Endothelial cell of umbilical vein (primary cell): ENCODE measurements around the gene ZMAT5.

Experiments
- CTCF ChIP-seq, 2 donors: IDR thresholded peaks; 1 replicate in 1 of 2; 2 replicates in 1 of 2; pipeline ENCODE4 v1.5.1; 2011; ENCODE audit warnings: low read length in 2 of 2, mild to moderate bottlenecking in 2 of 2, moderate library complexity in 2 of 2, control low read depth in 1 of 2, inconsistent platforms in 1 of 2, low read depth in 1 of 2; ENCODE audit not compliant: insufficient read depth in 1 of 2; ENCODE audit errors: extremely low read depth in 1 of 2
- EZH2 ChIP-seq: IDR thresholded peaks from 2 replicates; pipeline ENCODE4 v1.6.1; 2012; ENCODE audit warnings: borderline replicate concordance, low read depth, mild to moderate bottlenecking, moderate library complexity, low read length, inconsistent platforms; ENCODE audit not compliant: severe bottlenecking
- POLR2A ChIP-seq: IDR thresholded peaks from 2 replicates; pipeline ENCODE4 v1.6.1; 2012; ENCODE audit warnings: low read depth, mild to moderate bottlenecking, control low read depth, low read length
- TF ChIP-seq, protein P1 (sequence below): IDR thresholded peaks from 2 replicates; pipeline ENCODE4 v1.6.1; 2011; ENCODE audit not compliant: insufficient read depth, insufficient read length

- TF ChIP-seq CTCF (IDR thresholded peaks at IDR 0.05; ENCODE audit: extremely low read depth in 1 of 2, insufficient read depth in 1 of 2, low read depth in 1 of 2, low read length in 2 of 2) (no peak), EZH2 (no peak), POLR2A (no peak)
- TF ChIP-seq, protein P1, sequence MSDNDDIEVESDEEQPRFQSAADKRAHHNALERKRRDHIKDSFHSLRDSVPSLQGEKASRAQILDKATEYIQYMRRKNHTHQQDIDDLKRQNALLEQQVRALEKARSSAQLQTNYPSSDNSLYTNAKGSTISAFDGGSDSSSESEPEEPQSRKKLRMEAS = no peak
Measured at GRCh38 chr22:29683536-29683935, 83.3 kb downstream of the ZMAT5 start.
